KOPT-K1 (cell line): Measurements from ENCODE around the gene ZBTB38.

Experiments
- H3K27ac ChIP-seq: fragments of 200-600 bp; sonication (generic); 2 replicates; pipeline ENCODE4 v1.5.1; 2016; ENCODE audit warnings: antibody characterized with exemption, mild to moderate bottlenecking, low read depth, low read length; ENCODE audit not compliant: poor library complexity, severe bottlenecking
- H3K36me3 ChIP-seq: fragments of 200-600 bp; sonication (generic); 2 replicates; pipeline ENCODE4 v1.5.1; 2017; ENCODE audit warnings: antibody characterized with exemption, mild to moderate bottlenecking, low read length, moderate library complexity; ENCODE audit not compliant: insufficient read depth
- H3K9me3 ChIP-seq: fragments of 200-600 bp; sonication (generic); 2 replicates; pipeline ENCODE4 v1.5.1; 2017; ENCODE audit warnings: antibody characterized with exemption, low read length, mild to moderate bottlenecking; ENCODE audit not compliant: insufficient read depth, poor library complexity, severe bottlenecking

ZBTB38 gene

DNA sequence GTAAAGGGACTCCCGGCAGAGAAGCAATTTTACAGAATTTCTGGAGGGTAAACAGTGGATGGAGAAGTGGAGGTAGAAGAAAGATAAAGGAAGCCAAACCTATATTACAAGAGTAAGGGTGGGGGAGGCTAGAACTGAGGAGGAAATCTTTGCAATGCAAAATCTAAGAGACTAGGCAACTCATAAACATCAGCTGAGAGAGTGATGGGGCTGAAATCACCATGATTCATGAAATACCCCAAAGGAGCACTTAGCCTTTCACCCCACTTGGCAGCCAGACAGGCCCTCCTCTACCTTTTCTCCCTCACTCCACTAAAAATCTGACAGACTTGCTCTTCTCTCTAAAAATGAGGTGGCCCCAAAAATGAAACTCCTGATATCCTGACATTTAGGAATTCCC, 19.5 kb upstream of the ZBTB38 start:
- H3K27ac ChIP-seq: no peak overlapping the region
- H3K9me3 ChIP-seq: no peaks in the 10 kb centered on the region
- no peaks in the 10 kb centered on the region for H3K36me3 ChIP-seq

GRCh38 chr3:141349711-141350110, 18.6 kb upstream of the ZBTB38 start:
- Histone ChIP-seq H3K27ac (no peak overlapping the region), H3K36me3 (no peaks in the 10 kb centered on the region), H3K9me3 (no peaks in the 10 kb centered on the region)

- Histone ChIP-seq H3K9me3 (no peaks in the 10 kb centered on the region), H3K27ac (no peak overlapping the region), H3K36me3 (no peaks in the 10 kb centered on the region)
Measured at GRCh38 chr3:141350666-141351065, 17.6 kb upstream of the ZBTB38 start.

GRCh38 chr3:141352262-141352984, 15.9 kb upstream of the ZBTB38 start:
- H3K9me3 ChIP-seq: no peaks in the 10 kb centered on the region
- no peaks in the 10 kb centered on the region for H3K36me3 ChIP-seq
- H3K27ac ChIP-seq: no peak overlapping the region

DNA sequence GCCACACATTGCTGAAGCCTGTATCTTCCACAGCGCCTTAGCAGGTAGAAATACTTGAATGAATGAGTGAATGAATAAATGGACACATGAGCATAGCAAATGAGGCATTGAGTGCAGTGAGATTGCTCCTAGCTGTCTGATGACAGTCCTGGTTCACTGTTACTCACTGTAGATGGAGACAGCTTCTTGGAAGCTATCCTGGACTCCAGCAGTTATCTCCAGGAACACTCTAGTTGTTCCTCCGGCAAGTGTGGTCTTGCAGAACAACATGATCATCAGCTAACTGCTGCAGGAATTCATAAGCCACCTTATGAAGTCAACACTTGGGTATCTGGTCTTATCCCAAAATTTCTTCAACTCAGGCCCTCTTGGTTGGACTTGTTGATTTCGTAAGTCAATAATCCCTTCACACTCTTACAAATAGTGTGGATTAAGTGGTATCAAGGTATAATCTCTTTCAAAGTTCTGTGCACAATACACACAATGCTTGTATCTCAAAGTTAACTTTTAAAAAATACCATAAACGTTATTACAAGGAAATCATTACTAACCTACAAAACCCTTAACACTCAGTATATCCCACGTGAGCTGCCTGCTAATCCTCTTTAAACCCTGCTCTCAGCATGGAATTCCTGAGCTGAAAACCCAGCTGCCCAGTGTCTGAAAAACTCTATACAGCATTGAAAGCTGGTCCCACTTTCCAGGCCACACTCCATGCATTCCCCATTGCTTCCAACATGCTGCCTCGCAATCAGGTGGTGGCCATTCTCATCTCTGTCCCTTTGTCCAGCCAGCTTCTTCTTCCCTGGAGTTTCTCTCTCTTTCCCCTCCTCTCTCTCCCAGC, 14.4 kb upstream of the ZBTB38 start:
- no peaks in the 10 kb centered on the region for H3K36me3 ChIP-seq
- H3K27ac ChIP-seq: no peak overlapping the region
- no peaks in the 10 kb centered on the region for H3K9me3 ChIP-seq

- Histone ChIP-seq H3K27ac (no peak overlapping the region), H3K36me3 (no peaks in the 10 kb centered on the region), H3K9me3 (no peaks in the 10 kb centered on the region)
Measured at GRCh38 chr3:141354517-141354916, 13.8 kb upstream of the ZBTB38 start.

DNA sequence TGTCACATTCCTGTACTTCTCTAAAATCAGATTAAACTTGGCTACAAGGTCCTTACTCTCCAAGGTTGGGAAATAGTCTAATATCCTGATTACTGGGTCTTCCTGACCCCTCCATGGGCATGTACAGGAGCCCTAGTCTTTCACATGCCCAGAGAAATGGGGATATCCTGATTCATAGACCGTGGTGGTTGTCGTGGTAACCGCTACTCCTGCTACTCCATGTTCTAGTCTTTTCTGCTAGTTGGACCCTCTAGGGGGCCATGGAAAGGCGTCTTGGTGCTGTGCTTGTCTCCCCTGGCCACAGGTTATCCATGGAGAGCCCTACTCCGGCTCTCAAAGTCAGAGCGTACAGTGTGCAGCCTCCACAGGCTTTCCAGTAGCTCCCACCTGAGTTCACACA, 13.1 kb upstream of the ZBTB38 start:
- Histone ChIP-seq H3K9me3 (no peaks in the 10 kb centered on the region), H3K27ac (no peak overlapping the region), H3K36me3 (no peaks in the 10 kb centered on the region)

GRCh38 chr3:141356046-141356445, 12.3 kb upstream of the ZBTB38 start:
- no peak overlapping the region for H3K27ac ChIP-seq
- no peaks in the 10 kb centered on the region for H3K9me3 ChIP-seq
- H3K36me3 ChIP-seq: no peaks in the 10 kb centered on the region

DNA sequence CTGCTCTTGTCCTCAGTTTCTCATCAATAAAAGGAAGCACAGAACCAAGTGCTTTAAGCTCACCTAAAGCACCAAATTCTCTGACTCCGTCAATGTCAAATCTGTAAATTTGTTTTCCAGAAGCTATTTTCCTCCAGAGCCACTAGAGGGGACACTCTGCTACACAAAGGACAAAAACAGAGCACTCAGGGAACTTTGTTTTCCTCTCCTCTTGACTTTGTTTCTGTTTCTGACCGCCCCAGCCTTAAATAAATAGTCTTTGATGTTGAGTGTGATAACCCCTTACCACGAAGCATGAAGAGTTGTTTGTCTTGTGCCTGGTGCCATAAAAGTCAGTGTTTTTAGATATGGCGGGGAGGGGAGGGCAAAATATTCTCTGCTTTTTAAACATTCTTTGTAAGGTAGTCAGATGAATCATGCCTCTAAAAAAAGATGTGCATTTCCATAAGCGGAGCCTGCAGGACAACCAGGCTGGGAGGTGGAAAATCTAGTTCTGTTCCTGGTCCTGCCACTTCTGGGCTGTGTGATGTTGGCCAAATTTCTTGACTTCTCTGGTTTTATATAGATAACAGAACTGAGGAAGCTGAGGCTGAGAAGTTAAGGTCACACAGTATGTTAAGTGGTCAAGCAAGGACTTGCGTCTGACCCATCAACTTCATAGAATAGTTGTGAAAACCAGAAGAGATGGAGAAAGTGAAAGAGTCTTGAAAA, 7.3 kb upstream of the ZBTB38 start:
- H3K9me3 ChIP-seq: peaks cover 6% of the 10 kb centered on the region
- no peaks in the 10 kb centered on the region for H3K36me3 ChIP-seq
- no peak overlapping the region for H3K27ac ChIP-seq

GRCh38 chr3:141362736-141363135, 5.6 kb upstream of the ZBTB38 start:
- no peak overlapping the region for H3K27ac ChIP-seq

DNA sequence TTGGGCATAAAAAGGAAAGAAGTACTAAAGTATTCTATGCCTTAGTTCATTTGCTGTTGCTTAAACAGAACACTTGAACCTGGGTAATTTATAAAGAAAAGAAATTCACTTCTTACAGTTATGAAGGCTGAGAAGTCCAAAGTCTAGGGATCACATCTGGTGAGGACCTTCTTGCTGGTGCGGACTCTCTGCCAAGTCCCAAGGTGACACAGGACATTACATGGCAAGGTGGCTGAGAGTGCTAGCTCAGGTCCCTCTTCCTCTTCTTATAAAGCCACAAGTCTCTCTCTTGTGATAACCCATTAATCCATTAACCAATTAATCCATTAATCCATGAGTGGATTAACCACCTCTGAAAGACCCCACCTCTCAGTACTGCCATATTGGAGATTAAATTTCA, 3.1 kb upstream of the ZBTB38 start:
- peaks cover 6% of the 10 kb centered on the region for H3K9me3 ChIP-seq
- no peak overlapping the region for H3K27ac ChIP-seq
- H3K36me3 ChIP-seq: no peaks in the 10 kb centered on the region

More at GRCh38 chr3:141362736-141363135, 5.6 kb upstream of the ZBTB38 start:
- H3K36me3 ChIP-seq: no peaks in the 10 kb centered on the region
- peaks cover 6% of the 10 kb centered on the region for H3K9me3 ChIP-seq

DNA sequence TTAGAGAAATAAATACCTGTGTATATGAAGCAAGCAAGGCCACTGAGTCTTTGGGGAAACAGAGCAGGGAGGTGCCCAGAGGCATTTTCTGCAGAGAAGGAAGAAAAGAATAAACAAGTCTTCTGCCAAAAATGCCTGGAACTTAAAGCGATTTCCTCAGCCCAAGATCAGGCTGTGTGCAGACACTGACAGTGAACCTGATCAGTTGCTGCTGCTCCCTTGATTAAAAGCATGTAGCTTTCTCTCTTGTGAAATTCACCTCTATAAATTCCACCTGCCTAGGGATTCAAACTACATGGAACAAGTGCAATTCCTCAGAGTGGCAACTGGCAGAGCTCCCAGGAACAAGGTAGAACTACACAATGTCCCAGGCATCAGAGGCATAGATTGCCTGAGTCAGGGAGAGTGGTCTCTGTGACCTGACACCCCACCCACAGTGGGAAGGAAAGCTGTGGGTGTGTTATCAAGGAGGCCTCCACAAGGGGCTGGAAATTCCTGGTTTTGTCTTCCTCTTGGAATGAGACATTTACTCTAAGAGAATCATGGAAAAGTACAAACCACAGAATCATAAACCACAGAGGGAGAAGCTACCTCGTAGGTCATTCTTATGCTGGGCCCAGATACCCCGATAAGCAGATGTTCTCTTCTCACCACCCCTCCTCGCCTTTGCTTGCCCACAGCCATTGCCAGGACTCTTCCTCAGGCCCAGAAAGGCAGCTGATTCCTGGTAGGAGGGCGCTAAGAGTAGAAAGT, 1.8 kb upstream of the ZBTB38 start:
- H3K9me3 ChIP-seq: peaks cover 6% of the 10 kb centered on the region
- H3K27ac ChIP-seq: no peak overlapping the region
- H3K36me3 ChIP-seq: no peaks in the 10 kb centered on the region

- peaks cover 6% of the 10 kb centered on the region for H3K9me3 ChIP-seq
- no peak overlapping the region for H3K27ac ChIP-seq
- H3K36me3 ChIP-seq: no peaks in the 10 kb centered on the region
Measured at GRCh38 chr3:141367038-141367730, 1.1 kb upstream of the ZBTB38 start.
